SH-SY5Y (cell line): ENCODE results near the gene NT5C2.

Experiments used
- GATA2 ChIP-seq: IDR thresholded peaks from 2 replicates; pipeline ENCODE4 v1.6.1; 2011; ENCODE audit warnings: mild to moderate bottlenecking, low read depth, low read length
- GATA3 ChIP-seq: IDR thresholded peaks from 2 replicates; pipeline ENCODE4 v1.6.1; 2011; ENCODE audit warnings: low read depth, mild to moderate bottlenecking, low read length, moderate library complexity

DNA sequence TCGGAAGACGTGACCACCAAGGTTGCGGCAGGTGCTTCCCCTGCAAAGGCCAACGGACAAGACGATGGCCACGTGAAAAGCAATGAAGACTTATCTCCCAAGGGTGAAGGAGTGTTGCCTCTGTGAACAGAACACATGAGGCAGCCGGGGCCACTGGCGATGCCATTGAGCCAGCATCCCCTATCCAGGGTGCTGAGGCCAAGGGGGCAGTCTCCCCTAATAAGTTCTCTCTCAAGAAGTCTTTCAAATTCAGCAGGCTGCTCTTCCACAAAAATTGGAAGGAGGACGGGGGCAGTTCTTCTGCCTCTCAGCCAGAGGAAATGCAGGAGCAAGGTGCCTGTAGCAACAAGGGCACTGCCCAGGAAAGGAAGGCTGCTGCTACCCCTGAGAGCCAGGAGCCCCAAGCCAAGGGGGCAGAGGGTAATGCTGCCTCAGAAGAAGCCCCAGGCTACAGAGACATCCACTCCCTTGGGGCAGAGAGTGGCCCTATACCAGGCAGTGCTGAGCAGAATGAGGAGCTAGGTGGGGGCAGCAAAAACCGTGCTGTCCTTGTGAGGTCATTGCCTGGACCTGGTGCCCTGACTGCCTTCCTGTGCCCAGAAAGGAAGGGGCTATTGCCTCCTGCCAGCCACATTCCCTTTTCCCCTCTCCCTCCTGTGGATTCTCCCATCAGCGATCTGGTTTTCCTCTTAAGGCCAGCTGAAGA, 17.3 kb downstream of the NT5C2 start:
- TF ChIP-seq GATA3 (no peak), GATA2 (no peak)
